Measurements from ENCODE around the gene TK2. TPM values are rescaled to one million over a fixed set of nuclear protein-coding genes. Genes with fewer than 3 reads are reported as not detected.
A peak's percentile ranks its signal among the peaks of the same experiment; 100 is the strongest.

TK2 gene
- total RNA-seq, 2 experiments from 2014 or later = 3.6 to 5.1 TPM

- H3K9me3 Mint-ChIP-seq = no peaks in the 10 kb centered on the region
- ATAC-seq (ENCODE audit: poor library complexity) = no peak
- POLR2A ChIA-PET = interaction anchor here (4.4 kb wide), 1 partner anchor 15 kb away, joined by 28 read pairs; no protein-coding TSS in a partner anchor
- H3K27ac ChIP-seq (ENCODE audit: low read depth in 1 of 2, low read length in 2 of 2) = no peak overlapping the region
- DNase-seq = peak in 1 of 14 experiments; percentile 6
- intact Hi-C loops (cut with DNase I, micrococcal nuclease) = no loop called here
- CTCF ChIA-PET = interaction anchor here (1.2 kb wide), 1 partner anchor 38 kb away, joined by 6 read pairs; no protein-coding TSS in a partner anchor
- no peaks in the 10 kb centered on the region for H3K36me3 Mint-ChIP-seq (ENCODE audit: low read depth)
- no peak for TF ChIP-seq CTCF (IDR thresholded peaks at IDR 0.05)
- H3K4me3 Mint-ChIP-seq = no peak overlapping the region
- H3K36me3 ChIP-seq (ENCODE audit: insufficient read depth, low read length) = peaks cover 6% of the 10 kb centered on the region
- peaks cover 6% of the 10 kb centered on the region for H3K4me1 Mint-ChIP-seq (ENCODE audit: low read depth)
- peaks cover 31% of the 10 kb centered on the region for H3K4me1 ChIP-seq (ENCODE audit: insufficient read depth, low read length)
- peaks cover 0 to 5% of the 10 kb centered on the region in 2 experiments for H3K9me3 ChIP-seq (ENCODE audit: control insufficient read depth in 1 of 2, insufficient read depth in 1 of 2, low read length in 2 of 2)
- H3K27me3 Mint-ChIP-seq = no peaks in the 10 kb centered on the region
- H3K27ac Mint-ChIP-seq = no peak overlapping the region
- no peaks in the 10 kb centered on the region for H3K27me3 ChIP-seq (ENCODE audit: control insufficient read depth in 1 of 2, insufficient read depth in 2 of 2, low read length in 2 of 2)
- no peak overlapping the region for H3K4me3 ChIP-seq (ENCODE audit: low read length)
Measured at GRCh38 chr16:66508914-66509496, 40.9 kb downstream of the TK2 start.

GRCh38 chr16:66508248-66508913, 41.5 kb downstream of the TK2 start:
- no peak for ATAC-seq (ENCODE audit: poor library complexity)

GRCh38 chr16:66507731-66508239, 42.1 kb downstream of the TK2 start:
- POLR2A ChIA-PET = no interaction called here

More at GRCh38 chr16:66508248-66508913, 41.5 kb downstream of the TK2 start:
- POLR2A ChIA-PET = no interaction called here
- no peak overlapping the region for H3K27ac Mint-ChIP-seq
- H3K36me3 Mint-ChIP-seq (ENCODE audit: low read depth) = no peaks in the 10 kb centered on the region
- H3K4me3 Mint-ChIP-seq = no peak overlapping the region
- H3K27ac ChIP-seq (ENCODE audit: low read depth in 1 of 2, low read length in 2 of 2) = no peak overlapping the region
- peak in 1 of 14 experiments; percentile 2 for DNase-seq
- intact Hi-C loops (cut with DNase I, micrococcal nuclease) = no loop called here
- CTCF ChIA-PET = no interaction called here
- H3K4me1 ChIP-seq (ENCODE audit: insufficient read depth, low read length) = peaks cover 24% of the 10 kb centered on the region
- no peaks in the 10 kb centered on the region for H3K27me3 ChIP-seq (ENCODE audit: control insufficient read depth in 1 of 2, insufficient read depth in 2 of 2, low read length in 2 of 2)
- no peak for TF ChIP-seq CTCF (IDR thresholded peaks at IDR 0.05)
- no peaks in the 10 kb centered on the region for H3K27me3 Mint-ChIP-seq
- no peak overlapping the region for H3K4me3 ChIP-seq (ENCODE audit: low read length)
- H3K4me1 Mint-ChIP-seq (ENCODE audit: low read depth) = peaks cover 6% of the 10 kb centered on the region
- no peaks in the 10 kb centered on the region for H3K9me3 Mint-ChIP-seq
- H3K9me3 ChIP-seq (ENCODE audit: control insufficient read depth in 1 of 2, insufficient read depth in 1 of 2, low read length in 2 of 2) = peaks cover 0 to 5% of the 10 kb centered on the region in 2 experiments
- H3K36me3 ChIP-seq (ENCODE audit: insufficient read depth, low read length) = peaks cover 6% of the 10 kb centered on the region

More at GRCh38 chr16:66507731-66508239, 42.1 kb downstream of the TK2 start:
- ATAC-seq (ENCODE audit: poor library complexity) (no peak), DNase-seq (peak in 1 of 14 experiments; percentile 6)
- Mint-ChIP-seq H3K4me3 (no peak overlapping the region), H3K4me1 (ENCODE audit: low read depth) (peaks cover 6% of the 10 kb centered on the region), H3K9me3 (no peaks in the 10 kb centered on the region), H3K27ac (no peak overlapping the region), H3K27me3 (no peaks in the 10 kb centered on the region), H3K36me3 (ENCODE audit: low read depth) (no peaks in the 10 kb centered on the region)
- Histone ChIP-seq H3K27ac (ENCODE audit: low read depth in 1 of 2, low read length in 2 of 2) (no peak overlapping the region), H3K9me3 (ENCODE audit: control insufficient read depth in 1 of 2, insufficient read depth in 1 of 2, low read length in 2 of 2) (peaks cover 0 to 5% of the 10 kb centered on the region in 2 experiments), H3K4me3 (ENCODE audit: low read length) (no peak overlapping the region), H3K27me3 (ENCODE audit: control insufficient read depth in 1 of 2, insufficient read depth in 2 of 2, low read length in 2 of 2) (no peaks in the 10 kb centered on the region), H3K36me3 (ENCODE audit: insufficient read depth, low read length) (peaks cover 6% of the 10 kb centered on the region), H3K4me1 (ENCODE audit: insufficient read depth, low read length) (peaks cover 19% of the 10 kb centered on the region)
- TF ChIP-seq CTCF (IDR thresholded peaks at IDR 0.05) = no peak
- intact Hi-C loops (cut with DNase I, micrococcal nuclease) = no loop called here
- CTCF ChIA-PET = no interaction called here

All from CD4-positive, alpha-beta T cell (primary cell).